ENCODE measurements around the gene DYNC1H1.
A peak's percentile ranks its signal among the peaks of the same experiment; 100 is the strongest.
"Not testable (repeated sequence)": the region's sequence is repeated elsewhere in the genome, so short reads cannot be mapped to it uniquely, and the experiment has no call there.

DYNC1H1 gene

GRCh38 chr14:101963052-101963451 is 1.3 kb upstream of the DYNC1H1 start:
- no peak for DNase-seq
- TF ChIP-seq GATA1 (IDR thresholded peaks at IDR 0.05; ENCODE audit: low read depth, low read length) (no peak), POLR2A (IDR thresholded peaks at IDR 0.05; ENCODE audit: low read length) (no peak)

GRCh38 chr14:101963656-101964296 is 597 bp upstream of the DYNC1H1 start:
- no peak for DNase-seq
- TF ChIP-seq POLR2A (IDR thresholded peaks at IDR 0.05; ENCODE audit: low read length) = no peak
- no peak for TF ChIP-seq GATA1 (IDR thresholded peaks at IDR 0.05; ENCODE audit: low read depth, low read length)

GRCh38 chr14:101965181-101965544 is 790 bp downstream of the DYNC1H1 start:
- DNase-seq = peak; percentile 86 to 89
- TF ChIP-seq GATA1 (IDR thresholded peaks at IDR 0.05; ENCODE audit: low read depth, low read length) = no peak
- no peak for TF ChIP-seq POLR2A (IDR thresholded peaks at IDR 0.05; ENCODE audit: low read length)

- TF ChIP-seq GATA1 (IDR thresholded peaks at IDR 0.05; ENCODE audit: low read depth, low read length) (no peak), POLR2A (IDR thresholded peaks at IDR 0.05; ENCODE audit: low read length) (no peak)
- DNase-seq = peak in 1 of 2 experiments; percentile 50
These were observed 1.7 kb downstream of the DYNC1H1 start for GRCh38 chr14:101965770-101966722.

- DNase-seq = peak in 1 of 2 experiments; percentile 33
- TF ChIP-seq GATA1 (IDR thresholded peaks at IDR 0.05; ENCODE audit: low read depth, low read length) = no peak
These were observed 2.4 kb downstream of the DYNC1H1 start for GRCh38 chr14:101966742-101967141.

- no peak for DNase-seq
- TF ChIP-seq POLR2A (IDR thresholded peaks at IDR 0.05; ENCODE audit: low read length) (no peak), GATA1 (IDR thresholded peaks at IDR 0.05; ENCODE audit: low read depth, low read length) (no peak)
These were observed 3.8 kb downstream of the DYNC1H1 start for GRCh38 chr14:101968186-101968585.

- DNase-seq = no peak
- no peak for TF ChIP-seq POLR2A (IDR thresholded peaks at IDR 0.05; ENCODE audit: low read length)
- no peak for TF ChIP-seq GATA1 (IDR thresholded peaks at IDR 0.05; ENCODE audit: low read depth, low read length)
These were observed 5.1 kb downstream of the DYNC1H1 start for GRCh38 chr14:101969481-101969880.

- DNase-seq = no peak
- TF ChIP-seq GATA1 (IDR thresholded peaks at IDR 0.05; ENCODE audit: low read depth, low read length) (no peak), POLR2A (IDR thresholded peaks at IDR 0.05; ENCODE audit: low read length) (no peak)
These were observed 6.5 kb downstream of the DYNC1H1 start for GRCh38 chr14:101970830-101971400.

- not testable (repeated sequence) for DNase-seq
These were observed 7.1 kb downstream of the DYNC1H1 start for GRCh38 chr14:101971458-101971857.

GRCh38 chr14:101972126-101972866 is 7.9 kb downstream of the DYNC1H1 start:
- DNase-seq = peak in 1 of 2 experiments; percentile 63
- no peak for TF ChIP-seq GATA1 (IDR thresholded peaks at IDR 0.05; ENCODE audit: low read depth, low read length)
- no peak for TF ChIP-seq POLR2A (IDR thresholded peaks at IDR 0.05; ENCODE audit: low read length)

- TF ChIP-seq POLR2A (IDR thresholded peaks at IDR 0.05; ENCODE audit: low read length) (no peak), GATA1 (IDR thresholded peaks at IDR 0.05; ENCODE audit: low read depth, low read length) (no peak)
- DNase-seq = no peak
These were observed 9.0 kb downstream of the DYNC1H1 start for GRCh38 chr14:101973356-101973755.

GRCh38 chr14:101975231-101975630 is 10.9 kb downstream of the DYNC1H1 start:
- TF ChIP-seq POLR2A (IDR thresholded peaks at IDR 0.05; ENCODE audit: low read length) = no peak
- TF ChIP-seq GATA1 (IDR thresholded peaks at IDR 0.05; ENCODE audit: low read depth, low read length) = no peak
- DNase-seq = no peak

GRCh38 chr14:101977311-101978071 is 13.1 kb downstream of the DYNC1H1 start:
- no peak for TF ChIP-seq POLR2A (IDR thresholded peaks at IDR 0.05; ENCODE audit: low read length)
- no peak for TF ChIP-seq GATA1 (IDR thresholded peaks at IDR 0.05; ENCODE audit: low read depth, low read length)
- no peak for DNase-seq

Measured in erythroblast (primary cell).